ENCODE measurements around the gene ADGRD1. TPM values are rescaled to one million over a fixed set of nuclear protein-coding genes. Genes with fewer than 3 reads are reported as not detected.

Gene ADGRD1
- polyA plus RNA-seq, 3 donors, result 4.7 to 17.9 (median 4.9) TPM

- Mint-ChIP-seq H3K9me3 (peaks cover 0 to 5% (median 0%) of the 10 kb centered on the region in 7 donors), H3K36me3 (peaks cover 6 to 19% of the 10 kb centered on the region in 2 donors), H3K27ac (no peak overlapping the region), H3K27me3 (ENCODE audit: low read depth in 3 of 3) (peaks cover 1 to 17% (median 8%) of the 10 kb centered on the region in 3 donors), H3K4me1 (no peaks in the 10 kb centered on the region), H3K4me3 (no peak overlapping the region)
- no peak overlapping the region for H3K4me3 ChIP-seq (replicated peaks in 1 of 3; ENCODE audit: low read depth in 2 of 3, low read length in 3 of 3)
- no peak for DNase-seq
- H3K9ac ChIP-seq (ENCODE audit: insufficient read depth, low read length, poor library complexity, severe bottlenecking), result no peak overlapping the region
- intact Hi-C loops (cut with micrococcal nuclease), result no loop called here
- no peaks in the 10 kb centered on the region for H3K9me3 ChIP-seq (replicated peaks in 1 of 2; ENCODE audit: control insufficient read depth in 1 of 2, insufficient read depth in 1 of 2, low read length in 2 of 2)
- TF ChIP-seq, protein P1, sequence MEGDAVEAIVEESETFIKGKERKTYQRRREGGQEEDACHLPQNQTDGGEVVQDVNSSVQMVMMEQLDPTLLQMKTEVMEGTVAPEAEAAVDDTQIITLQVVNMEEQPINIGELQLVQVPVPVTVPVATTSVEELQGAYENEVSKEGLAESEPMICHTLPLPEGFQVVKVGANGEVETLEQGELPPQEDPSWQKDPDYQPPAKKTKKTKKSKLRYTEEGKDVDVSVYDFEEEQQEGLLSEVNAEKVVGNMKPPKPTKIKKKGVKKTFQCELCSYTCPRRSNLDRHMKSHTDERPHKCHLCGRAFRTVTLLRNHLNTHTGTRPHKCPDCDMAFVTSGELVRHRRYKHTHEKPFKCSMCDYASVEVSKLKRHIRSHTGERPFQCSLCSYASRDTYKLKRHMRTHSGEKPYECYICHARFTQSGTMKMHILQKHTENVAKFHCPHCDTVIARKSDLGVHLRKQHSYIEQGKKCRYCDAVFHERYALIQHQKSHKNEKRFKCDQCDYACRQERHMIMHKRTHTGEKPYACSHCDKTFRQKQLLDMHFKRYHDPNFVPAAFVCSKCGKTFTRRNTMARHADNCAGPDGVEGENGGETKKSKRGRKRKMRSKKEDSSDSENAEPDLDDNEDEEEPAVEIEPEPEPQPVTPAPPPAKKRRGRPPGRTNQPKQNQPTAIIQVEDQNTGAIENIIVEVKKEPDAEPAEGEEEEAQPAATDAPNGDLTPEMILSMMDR (IDR thresholded peaks at IDR 0.05), result no peak
- no peaks in the 10 kb centered on the region for H3K4me1 ChIP-seq (ENCODE audit: control insufficient read depth in 1 of 2, insufficient read depth in 2 of 2, low read length in 2 of 2)
- peaks cover 50% of the 10 kb centered on the region for H4K20me1 ChIP-seq (ENCODE audit: insufficient read depth, low read length)
- no peak overlapping the region for H3K4me2 ChIP-seq (replicated peaks; ENCODE audit: extremely low read depth, low read length, poor library complexity, severe bottlenecking)
- H3K27me3 ChIP-seq (ENCODE audit: control insufficient read depth in 2 of 2, insufficient read depth in 2 of 2, low read length in 2 of 2), result no peaks in the 10 kb centered on the region
- no peaks in the 10 kb centered on the region for H3K79me2 ChIP-seq (ENCODE audit: insufficient read depth, low read length)
- no peak overlapping the region for H3K27ac ChIP-seq (ENCODE audit: low read depth in 1 of 2, low read length in 2 of 2)
- 88% methylated on average over 14 of the region's 20 CpGs for WGBS (ENCODE audit: insufficient coverage)
- no peak overlapping the region for H2AFZ ChIP-seq (ENCODE audit: insufficient read depth, low read depth, low read length, poor library complexity, severe bottlenecking)
- peaks cover 0 to 3% of the 10 kb centered on the region in 2 donors for H3K36me3 ChIP-seq (replicated peaks in 1 of 2; ENCODE audit: control insufficient read depth in 1 of 2, insufficient read depth in 2 of 2, low read length in 2 of 2)
Observed at GRCh38 chr12:131027876-131028586, 74.3 kb downstream of the ADGRD1 start.

DNA sequence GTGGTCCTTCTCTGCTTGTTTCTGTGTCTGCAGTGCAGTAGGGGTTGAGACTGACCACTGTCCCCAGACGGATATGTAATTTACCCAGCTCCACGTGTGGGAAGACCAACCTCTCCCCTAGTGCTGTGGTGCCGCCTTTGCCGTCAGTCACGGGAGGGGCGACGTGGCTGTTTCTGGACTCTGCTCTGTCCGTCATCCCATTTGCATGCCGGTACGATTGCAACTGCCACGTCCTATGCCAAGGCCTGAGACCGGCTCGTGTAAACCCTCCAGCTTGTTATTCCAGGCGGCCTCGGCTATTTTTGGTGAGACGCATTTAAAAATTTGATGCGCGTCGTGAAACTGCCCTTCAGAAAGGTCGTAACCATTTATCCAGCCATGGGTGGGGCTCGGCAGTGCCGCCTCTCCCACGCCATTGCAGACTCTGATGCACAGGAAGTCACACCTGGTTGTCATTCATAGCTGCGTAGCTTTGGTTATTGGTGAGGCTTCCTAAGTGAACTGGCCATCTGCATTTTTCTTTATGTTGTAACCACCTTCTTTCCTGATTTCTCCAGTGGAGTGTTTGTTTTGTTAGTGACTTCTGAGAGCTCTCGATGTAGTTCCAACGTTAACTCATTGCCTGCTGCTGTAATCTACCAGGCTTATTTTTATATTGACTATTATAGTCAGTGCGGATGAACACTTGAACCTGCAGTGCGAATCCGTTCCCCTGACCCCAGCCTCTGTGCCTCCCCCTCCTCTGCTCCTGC, 75.1 kb downstream of the ADGRD1 start:
- H3K4me1 ChIP-seq (ENCODE audit: control insufficient read depth in 1 of 2, insufficient read depth in 2 of 2, low read length in 2 of 2), result no peaks in the 10 kb centered on the region
- H3K4me2 ChIP-seq (replicated peaks; ENCODE audit: extremely low read depth, low read length, poor library complexity, severe bottlenecking), result no peak overlapping the region
- Mint-ChIP-seq H3K27ac (no peak overlapping the region), H3K36me3 (peaks cover 5 to 14% of the 10 kb centered on the region in 2 donors), H3K27me3 (ENCODE audit: low read depth in 3 of 3) (peaks cover 0 to 19% (median 7%) of the 10 kb centered on the region in 3 donors), H3K9me3 (peaks cover 0 to 5% (median 0%) of the 10 kb centered on the region in 7 donors), H3K4me1 (no peaks in the 10 kb centered on the region), H3K4me3 (no peak overlapping the region)
- H2AFZ ChIP-seq (ENCODE audit: insufficient read depth, low read depth, low read length, poor library complexity, severe bottlenecking), result no peak overlapping the region
- no peak for DNase-seq
- peaks cover 0 to 3% of the 10 kb centered on the region in 2 donors for H3K36me3 ChIP-seq (replicated peaks in 1 of 2; ENCODE audit: control insufficient read depth in 1 of 2, insufficient read depth in 2 of 2, low read length in 2 of 2)
- H3K27me3 ChIP-seq (ENCODE audit: control insufficient read depth in 2 of 2, insufficient read depth in 2 of 2, low read length in 2 of 2), result no peaks in the 10 kb centered on the region
- no peaks in the 10 kb centered on the region for H3K9me3 ChIP-seq (replicated peaks in 1 of 2; ENCODE audit: control insufficient read depth in 1 of 2, insufficient read depth in 1 of 2, low read length in 2 of 2)
- H3K4me3 ChIP-seq (replicated peaks in 1 of 3; ENCODE audit: low read depth in 2 of 3, low read length in 3 of 3), result no peak overlapping the region
- WGBS (ENCODE audit: insufficient coverage), result 91% methylated on average over 25 of the region's 29 CpGs
- peaks cover 50% of the 10 kb centered on the region for H4K20me1 ChIP-seq (ENCODE audit: insufficient read depth, low read length)
- no peak overlapping the region for H3K27ac ChIP-seq (ENCODE audit: low read depth in 1 of 2, low read length in 2 of 2)
- intact Hi-C loops (cut with micrococcal nuclease), result no loop called here
- TF ChIP-seq, protein P1 (IDR thresholded peaks at IDR 0.05), result no peak
- H3K79me2 ChIP-seq (ENCODE audit: insufficient read depth, low read length), result no peaks in the 10 kb centered on the region
- H3K9ac ChIP-seq (ENCODE audit: insufficient read depth, low read length, poor library complexity, severe bottlenecking), result no peak overlapping the region
